GM23248 (cell line): ENCODE results near the gene PLPP7. TPM values are rescaled to one million over a fixed set of nuclear protein-coding genes. Genes with fewer than 3 reads are reported as not detected.

Source experiments
- DNase-seq: peaks from one replicate; pipeline ENCODE4 v3.0.0-alpha.2; 2015
- H2AFZ ChIP-seq: fragments of 200-600 bp; sonication (generic); 2 replicates; pipeline ENCODE4 v1.6.1; 2016; ENCODE audit warnings: antibody characterized with exemption
- H3F3A ChIP-seq: fragments of 200-600 bp; sonication (generic); 2 replicates; pipeline ENCODE4 v1.6.1; 2016; ENCODE audit warnings: mild to moderate bottlenecking, antibody characterized with exemption, mixed run types; ENCODE audit not compliant: insufficient read depth
- H3K27ac ChIP-seq: fragments of 200-600 bp; sonication (generic); 2 replicates; pipeline ENCODE4 v1.5.1; 2016; ENCODE audit warnings: mild to moderate bottlenecking
- H3K27me3 ChIP-seq: fragments of 200-600 bp; sonication (generic); replicated peaks from 2 replicates; pipeline ENCODE4 v1.6.1; 2016; ENCODE audit warnings: mild to moderate bottlenecking; ENCODE audit not compliant: insufficient read depth
- H3K36me3 ChIP-seq: fragments of 200-600 bp; sonication (generic); 2 replicates; pipeline ENCODE4 v1.6.1; 2016; ENCODE audit warnings: low read depth, mild to moderate bottlenecking
- H3K4me1 ChIP-seq: fragments of 200-600 bp; sonication (generic); 2 replicates; pipeline ENCODE4 v1.6.1; 2016; ENCODE audit warnings: mild to moderate bottlenecking; ENCODE audit not compliant: insufficient read depth
- H3K4me2 ChIP-seq: fragments of 200-600 bp; sonication (generic); one replicate; pipeline ENCODE4 v1.6.1; 2016; ENCODE audit warnings: mild to moderate bottlenecking; ENCODE audit not compliant: unreplicated experiment
- H3K4me3 ChIP-seq: fragments of 200-600 bp; sonication (generic); 2 replicates; pipeline ENCODE4 v1.5.1; 2016; ENCODE audit warnings: mild to moderate bottlenecking
- H3K79me2 ChIP-seq: fragments of 200-600 bp; sonication (generic); 2 replicates; pipeline ENCODE4 v1.6.1; 2016; ENCODE audit warnings: mild to moderate bottlenecking; ENCODE audit not compliant: insufficient read depth
- H3K9ac ChIP-seq: fragments of 200-600 bp; sonication (generic); 2 replicates; pipeline ENCODE4 v1.6.1; 2016; ENCODE audit warnings: mild to moderate bottlenecking
- H3K9me2 ChIP-seq: fragments of 200-600 bp; sonication (generic); 2 replicates; pipeline ENCODE4 v1.6.1; 2016; ENCODE audit warnings: mixed run types, mild to moderate bottlenecking, moderate library complexity; ENCODE audit not compliant: insufficient read depth
- H3K9me3 ChIP-seq: fragments of 200-600 bp; sonication (generic); one replicate; pipeline ENCODE4 v1.6.1; 2017; ENCODE audit warnings: low read depth
- H4K20me1 ChIP-seq: fragments of 200-600 bp; sonication (generic); 2 replicates; pipeline ENCODE4 v1.6.0; 2016; ENCODE audit not compliant: insufficient read depth
- EZH2 ChIP-seq: fragments of 200-600 bp; sonication (generic); IDR thresholded peaks from 2 replicates; pipeline ENCODE4 v1.6.1; 2018; ENCODE audit warnings: antibody characterized with exemption, mild to moderate bottlenecking; ENCODE audit not compliant: insufficient read depth, poor library complexity, severe bottlenecking
- EZH2phosphoT487 ChIP-seq: fragments of 200-600 bp; sonication (generic); IDR thresholded peaks from 2 replicates; pipeline ENCODE4 v1.6.1; 2018; ENCODE audit warnings: antibody characterized with exemption, moderate library complexity, mild to moderate bottlenecking, low read depth; ENCODE audit not compliant: insufficient read depth
- WGBS, 2 experiments: methylation state at CpG; one replicate each; pipeline ENCODE4 v1.1.6; 2015 to 2017; ENCODE audit warnings: low lambda C conversion rate in 2 of 2, low coverage in 1 of 2; ENCODE audit errors: missing lambda C conversion rate in 2 of 2; 5-methylcytosine and 5-hydroxymethylcytosine counted together
- in situ Hi-C: fragments of 300-500 bp; cut with MboI; formaldehyde crosslinking; loops from 2 replicates; pipeline ENCODE4 v1.15.0; 2020
- polyA plus RNA-seq: library from polyadenylated mRNA; unstranded; fragments of >200 nt; fragmentation: Nextera tagmentation; extraction: Ambion mirVana; gene quantifications from 2 replicates; pipeline ENCODE4 v1.2.1, GENCODE V29; 2016
- total RNA-seq: library from RNA; depleted of rRNA; stranded (reverse); fragments of >200 nt; shearing (Covaris generic); gene quantifications from 2 replicates; pipeline ENCODE4 v1.2.3, GENCODE V29; 2014

Gene PLPP7
- total and polyA plus RNA-seq, 2 experiments from 2014 or later: 0.32 to 0.65 TPM

DNA sequence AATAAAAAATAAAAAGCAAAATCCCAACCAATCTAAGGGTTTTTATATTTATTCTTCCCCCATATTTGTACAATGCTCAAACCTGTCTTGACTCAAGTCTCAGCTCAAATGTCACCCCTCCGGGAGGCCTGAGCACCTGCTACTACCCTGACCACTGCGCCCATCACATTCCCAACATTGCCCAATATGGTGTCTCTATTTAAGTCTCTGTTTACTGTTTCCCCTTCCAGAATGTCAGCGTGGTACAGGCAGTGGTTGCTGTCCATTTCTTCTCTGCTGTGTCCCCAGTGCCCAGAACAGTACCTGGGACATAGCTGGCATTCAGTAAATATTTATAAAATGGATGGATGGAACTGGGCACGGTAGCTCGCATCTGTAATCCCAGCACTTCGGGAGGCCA, 57.0 kb downstream of the PLPP7 start:
- in situ Hi-C loops: no loop called here
- WGBS, 2 experiments: 76 to 78% methylated on average over 6 of the region's 6 CpGs

DNA sequence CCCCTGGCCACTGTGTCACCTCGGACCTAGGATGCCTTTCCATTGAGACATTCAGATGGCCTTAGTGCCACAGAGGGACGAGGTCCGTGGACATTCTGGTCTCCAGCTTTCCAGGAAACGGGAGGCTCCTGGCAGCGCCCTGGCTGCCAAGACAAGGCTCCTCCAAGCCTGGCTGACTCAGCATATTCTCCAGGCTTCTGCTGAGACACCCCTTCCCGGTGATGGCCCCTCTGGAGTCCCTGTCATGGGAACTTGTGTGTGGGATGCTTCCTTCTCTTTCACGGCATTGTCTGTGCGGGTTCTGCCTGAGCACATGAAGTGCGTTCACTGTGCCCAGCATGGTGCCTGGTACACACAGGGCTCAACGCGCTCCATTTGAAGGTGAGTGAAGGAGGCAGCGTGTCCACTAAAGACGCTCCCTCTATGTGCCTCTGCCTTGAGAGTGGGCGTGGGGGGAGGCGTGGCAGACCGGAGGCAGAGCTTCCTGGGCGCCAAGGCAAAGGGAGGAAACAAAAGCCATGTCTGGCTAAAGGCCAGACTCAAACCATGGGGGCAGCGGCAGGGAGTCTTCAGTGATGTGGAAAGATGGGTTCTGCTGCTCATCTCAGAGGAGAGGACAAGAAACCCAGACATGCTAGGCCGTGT, 58.0 kb downstream of the PLPP7 start:
- Histone ChIP-seq H3K4me3 (no peak overlapping the region), H3K79me2 (no peaks in the 10 kb centered on the region), H3K36me3 (no peaks in the 10 kb centered on the region), H2AFZ (no peak overlapping the region), H3K4me2 (no peak overlapping the region), H3K27ac (no peak overlapping the region), H4K20me1 (no peaks in the 10 kb centered on the region), H3K27me3 (0 out of 2 replicates have a peak, but pooled peaks cover 5% of the 10 kb centered on the region), H3K4me1 (no peaks in the 10 kb centered on the region), H3F3A (no peaks in the 10 kb centered on the region), H3K9me3 (no peaks in the 10 kb centered on the region), H3K9ac (no peak overlapping the region), H3K9me2 (no peaks in the 10 kb centered on the region)
- WGBS, 2 experiments: 72 to 76% methylated on average over 19 of the region's 19 CpGs
- DNase-seq: no peak
- in situ Hi-C loops: no loop called here
- TF ChIP-seq EZH2 (no peak), EZH2phosphoT487 (no peak)

More for the DNA sequence above, 57.0 kb downstream of the PLPP7 start:
- no peaks in the 10 kb centered on the region for H3K9me2 ChIP-seq
- no peaks in the 10 kb centered on the region for H4K20me1 ChIP-seq
- no peak overlapping the region for H3K4me3 ChIP-seq
- H3K79me2 ChIP-seq: no peaks in the 10 kb centered on the region
- no peaks in the 10 kb centered on the region for H3K9me3 ChIP-seq
- H2AFZ ChIP-seq: no peak overlapping the region
- H3K27ac ChIP-seq: no peak overlapping the region
- no peaks in the 10 kb centered on the region for H3K4me1 ChIP-seq
- TF ChIP-seq EZH2: no peak
- TF ChIP-seq EZH2phosphoT487: no peak
- no peak overlapping the region for H3K4me2 ChIP-seq
- H3K36me3 ChIP-seq: no peaks in the 10 kb centered on the region
- DNase-seq: no peak
- H3F3A ChIP-seq: no peaks in the 10 kb centered on the region
- peaks cover 5% of the 10 kb centered on the region; the same call in 1 of the 2 replicates for H3K27me3 ChIP-seq
- no peak overlapping the region for H3K9ac ChIP-seq

DNA sequence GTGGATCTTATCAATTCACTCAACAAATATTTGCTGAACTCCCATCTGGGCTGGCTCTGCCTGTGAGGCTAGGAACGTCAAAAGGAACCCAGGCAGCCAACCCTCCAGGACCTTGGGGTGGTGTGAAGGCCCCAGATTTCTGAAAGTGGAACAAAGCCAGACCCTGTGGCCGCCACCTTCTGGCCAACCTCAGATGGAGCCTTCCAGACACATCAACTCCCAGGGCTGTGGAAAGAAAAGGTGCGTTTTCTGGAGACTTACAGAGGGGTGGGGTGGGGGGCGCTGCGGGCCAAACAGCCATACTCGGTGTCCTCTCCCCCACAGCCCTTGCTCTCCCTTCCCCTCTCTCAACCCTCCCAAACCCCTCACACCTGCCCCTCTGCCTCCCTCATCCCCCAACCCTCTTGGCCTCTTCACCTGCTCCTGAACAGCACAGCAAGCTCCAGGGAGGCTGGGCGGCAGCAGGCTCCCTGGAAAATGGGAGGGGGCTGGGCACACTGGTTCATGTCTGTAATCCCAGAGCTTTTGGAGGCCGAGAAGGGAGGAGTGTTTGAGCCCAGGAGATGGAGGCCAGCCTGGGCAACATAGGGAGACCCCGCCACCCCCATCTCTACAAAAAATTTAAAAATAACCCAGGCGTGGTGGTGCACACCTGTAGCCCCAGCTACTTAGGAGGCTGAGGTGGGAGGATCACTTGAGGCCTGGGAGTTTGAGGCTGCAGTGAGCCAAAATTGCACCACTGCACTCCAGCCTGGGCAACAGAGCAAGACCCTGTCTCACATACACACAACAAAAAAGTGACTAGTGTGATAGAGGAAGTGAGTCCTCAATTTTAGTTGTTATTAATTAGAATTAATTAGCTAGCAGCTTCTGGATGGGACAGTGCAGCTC, 59.4 kb downstream of the PLPP7 start:
- WGBS, 2 experiments: 57 to 61% methylated on average over 6 to 10 of the region's 10 CpGs
- TF ChIP-seq EZH2phosphoT487 (no peak), EZH2 (no peak)
- Histone ChIP-seq H3K27ac (no peak overlapping the region), H3K4me1 (no peaks in the 10 kb centered on the region), H3K36me3 (no peaks in the 10 kb centered on the region), H4K20me1 (no peaks in the 10 kb centered on the region), H3K4me2 (no peak overlapping the region), H2AFZ (no peak overlapping the region), H3K9me2 (no peaks in the 10 kb centered on the region), H3K79me2 (no peaks in the 10 kb centered on the region), H3F3A (no peaks in the 10 kb centered on the region), H3K4me3 (no peak overlapping the region), H3K27me3 (no peaks in the 10 kb centered on the region), H3K9me3 (no peaks in the 10 kb centered on the region), H3K9ac (no peak overlapping the region)
- no peak for DNase-seq
- in situ Hi-C loops: no loop called here

DNA sequence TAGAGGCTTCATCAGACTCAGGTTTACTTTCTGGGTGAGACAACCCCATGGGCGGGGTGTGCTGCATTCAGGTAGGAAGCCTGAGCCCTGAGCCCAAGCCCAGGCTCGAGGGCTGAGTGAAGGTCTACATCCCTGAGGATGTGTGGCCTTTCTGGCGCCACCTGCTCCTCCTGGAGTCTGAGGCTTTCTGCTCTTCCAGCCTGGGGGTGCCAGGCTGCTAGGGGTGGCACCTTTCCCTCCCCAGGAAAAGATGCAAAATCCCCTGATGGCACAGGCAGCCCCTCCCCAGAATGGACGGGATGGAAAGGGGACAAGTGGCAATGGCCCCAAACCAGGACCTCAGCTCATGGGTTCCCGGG, 60.0 kb downstream of the PLPP7 start:
- Histone ChIP-seq H3K36me3 (no peaks in the 10 kb centered on the region), H3K4me1 (no peaks in the 10 kb centered on the region), H3K4me2 (no peak overlapping the region), H3K27me3 (no peaks in the 10 kb centered on the region), H3K9me3 (no peaks in the 10 kb centered on the region), H4K20me1 (no peaks in the 10 kb centered on the region), H3K4me3 (no peak overlapping the region), H3K9ac (no peak overlapping the region), H3K9me2 (no peaks in the 10 kb centered on the region), H2AFZ (peak overlapping the region; percentile 92), H3K79me2 (no peaks in the 10 kb centered on the region), H3F3A (no peaks in the 10 kb centered on the region), H3K27ac (no peak overlapping the region)
- in situ Hi-C loops: no loop called here
- 58 to 59% methylated on average over 5 of the region's 5 CpGs for WGBS, 2 experiments
- TF ChIP-seq EZH2phosphoT487: no peak
- no peak for TF ChIP-seq EZH2
- no peak for DNase-seq
